NCI-H2081 (cell line): ENCODE results near the gene OR2G6.
"Not testable (repeated sequence)": the region's sequence is repeated elsewhere in the genome, so short reads cannot be mapped to it uniquely, and the experiment has no call there.

ENCODE experiments used
- DNase-seq, 2 experiments: peaks; one replicate each; lab custom pipeline; 2025; lab: John Stamatoyannopoulos, UW

OR2G6 gene

DNA sequence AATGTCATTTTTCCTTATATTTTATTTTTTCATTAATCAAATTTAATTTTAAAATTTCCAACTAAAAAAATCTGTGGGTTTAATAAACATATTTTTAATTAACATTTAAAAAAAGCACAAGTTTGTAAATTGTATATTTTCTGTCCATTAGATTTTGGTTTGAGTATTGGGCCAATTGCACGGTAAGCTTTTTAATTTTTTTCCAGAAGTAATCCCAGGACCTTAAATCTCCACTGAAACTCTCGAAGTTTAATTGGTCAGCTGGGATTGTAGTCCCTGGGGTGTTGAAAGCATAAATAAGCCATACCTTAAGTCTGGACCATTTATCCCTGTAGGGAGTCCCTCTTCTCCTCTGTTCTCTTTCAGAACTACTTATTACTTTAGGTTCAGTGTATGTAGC lies at the start of gene OR2G6:
Gene OR2G6, plus strand, starts transcription at position 301 of the 400 bp plus-strand sequence. CDS start 13,574 bp downstream, outside the sequence.
- not testable (repeated sequence) for DNase-seq

DNA sequence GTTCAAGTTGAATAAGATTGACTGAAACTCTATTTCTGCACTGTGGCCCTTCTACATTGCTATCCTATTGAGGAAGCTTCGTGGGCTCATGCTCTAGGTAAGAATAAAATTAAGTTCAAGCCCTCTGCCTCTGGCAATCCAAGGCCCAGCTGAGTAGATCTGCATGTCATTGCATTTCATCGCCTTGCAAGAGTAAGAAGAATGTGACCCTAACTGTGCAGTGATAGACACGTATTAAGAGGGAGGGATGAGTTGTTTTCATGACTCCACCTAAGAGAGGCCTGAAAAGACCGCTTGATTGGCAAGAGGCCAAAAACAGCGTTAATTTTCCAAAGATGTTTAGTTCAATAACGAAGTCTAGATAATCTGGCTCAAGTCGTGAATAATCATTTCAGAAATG lies 48.8 kb upstream of the OR2G6 start:
- DNase-seq = not testable (repeated sequence)

DNA sequence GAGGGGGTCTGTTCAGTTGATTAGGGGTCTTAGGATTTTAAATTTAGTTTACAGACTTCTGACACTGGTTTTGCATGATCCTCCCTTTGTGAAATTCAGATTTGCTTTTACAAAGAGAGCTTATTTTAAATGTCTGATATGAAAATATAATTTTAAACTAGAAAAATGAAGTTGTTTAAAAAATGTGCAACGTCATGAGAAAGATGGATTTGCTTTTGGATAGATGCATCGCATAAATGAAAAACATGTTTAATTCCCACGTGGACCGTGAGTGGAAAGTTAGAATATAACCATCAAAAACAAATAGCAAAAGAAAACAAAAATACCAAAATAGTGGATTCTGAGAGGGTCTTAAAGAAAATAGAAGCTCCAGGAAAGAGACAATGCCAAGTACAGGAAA lies 36.7 kb upstream of the OR2G6 start:
- DNase-seq = no peak

DNA sequence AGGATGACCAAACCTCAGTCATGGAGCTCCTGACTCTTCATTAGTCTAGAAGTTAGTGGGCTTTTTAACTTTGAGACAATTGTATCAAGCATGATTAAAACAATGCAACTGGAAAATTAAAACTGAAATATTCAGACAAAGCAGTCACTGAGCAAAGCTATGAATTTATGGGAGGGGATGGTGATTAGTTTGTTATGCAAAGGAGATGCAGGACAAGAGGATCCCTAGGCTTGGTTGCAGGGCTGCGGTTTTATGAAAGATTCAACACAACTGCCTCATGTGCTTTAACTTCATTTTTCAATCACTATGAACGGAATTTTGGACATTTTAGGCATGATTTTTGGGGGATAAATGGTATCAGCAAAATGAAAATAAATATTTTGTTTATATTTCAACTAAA lies 35.8 kb upstream of the OR2G6 start:
- DNase-seq = not testable (repeated sequence)

DNA sequence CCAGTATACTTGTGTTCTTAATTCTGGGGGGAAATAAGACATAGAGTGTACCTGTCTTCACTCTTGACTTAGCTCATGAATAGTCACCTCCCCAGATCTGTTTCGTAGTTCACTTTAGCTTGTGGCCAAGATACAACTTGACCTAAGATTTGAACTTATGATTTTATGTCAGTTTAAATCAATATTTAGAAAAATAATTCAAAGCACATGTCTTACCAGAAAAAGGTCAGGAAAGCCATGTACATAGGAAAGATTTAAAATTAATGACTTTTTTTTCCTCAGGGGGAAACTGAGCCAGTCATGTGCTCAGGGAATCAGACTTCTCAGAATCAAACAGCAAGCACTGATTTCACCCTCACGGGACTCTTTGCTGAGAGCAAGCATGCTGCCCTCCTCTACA lies 34.8 kb upstream of the OR2G6 start, which contains the start of gene OR2T3:
Gene OR2T3, plus strand, starts transcription at position 301 of the 400 bp plus-strand sequence. Its CDS starts 0 bp downstream, at position 301.
- DNase-seq = not testable (repeated sequence)

DNA sequence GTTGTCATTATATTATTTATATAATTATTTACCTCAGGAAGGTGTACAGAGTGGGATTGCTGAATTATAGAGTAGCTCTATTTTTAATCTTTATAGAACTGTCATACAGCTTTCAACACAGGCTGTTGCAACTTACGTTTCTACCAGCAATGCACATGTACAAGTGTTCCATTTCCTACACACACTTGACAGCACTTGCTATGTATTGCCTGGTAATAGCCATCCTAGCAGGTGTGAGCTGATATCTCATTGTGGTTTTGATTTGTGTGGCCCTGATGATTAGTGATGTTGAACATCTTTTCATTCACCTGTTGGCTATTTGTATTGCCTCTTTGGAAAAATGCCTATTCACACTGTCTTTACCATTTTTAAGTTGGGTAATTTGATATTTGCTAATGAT lies 32.2 kb upstream of the OR2G6 start:
- DNase-seq = not testable (repeated sequence)

DNA sequence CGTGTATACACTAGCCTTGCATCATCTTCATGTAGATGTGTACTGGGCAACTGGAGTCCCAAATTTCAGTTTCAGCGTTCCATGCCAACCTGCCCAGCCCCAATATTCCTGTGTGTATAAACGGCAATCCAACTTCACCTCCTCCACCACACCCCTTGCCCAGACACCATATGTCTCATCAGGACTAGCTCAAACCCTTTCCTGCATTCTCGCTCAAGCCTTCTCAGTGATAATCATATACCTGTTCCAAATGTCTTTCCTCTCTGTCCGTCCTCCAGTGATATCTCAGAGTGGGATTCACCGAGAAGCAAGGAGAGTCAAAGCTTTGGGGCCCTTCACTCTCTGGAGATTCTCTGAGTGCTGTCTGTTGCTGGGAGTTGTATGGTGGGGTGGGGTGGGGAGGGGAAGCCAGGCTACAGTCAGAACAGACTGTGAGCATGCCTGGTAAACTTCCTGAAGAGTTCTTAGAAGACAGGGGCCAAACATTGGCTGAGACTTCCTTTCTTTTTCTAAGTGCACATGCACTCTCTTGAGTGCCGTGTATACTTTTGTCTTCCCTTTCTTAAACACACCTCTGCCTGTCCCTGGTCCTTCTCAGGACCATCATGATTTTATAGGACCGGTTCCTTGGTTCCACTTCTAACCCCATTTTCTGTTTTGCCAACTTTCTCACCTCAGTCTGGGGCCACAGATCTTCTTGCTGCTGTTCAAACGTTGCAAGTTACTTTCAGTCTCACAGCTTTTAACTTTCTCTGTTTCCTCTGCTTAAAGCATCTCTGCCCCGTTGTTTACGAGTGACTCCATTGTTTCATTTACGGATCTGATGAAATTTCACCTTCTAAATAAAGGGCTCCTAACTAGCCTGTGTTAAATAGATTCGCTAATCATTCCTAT lies 25.9 kb upstream of the OR2G6 start:
- DNase-seq = not testable (repeated sequence)

DNA sequence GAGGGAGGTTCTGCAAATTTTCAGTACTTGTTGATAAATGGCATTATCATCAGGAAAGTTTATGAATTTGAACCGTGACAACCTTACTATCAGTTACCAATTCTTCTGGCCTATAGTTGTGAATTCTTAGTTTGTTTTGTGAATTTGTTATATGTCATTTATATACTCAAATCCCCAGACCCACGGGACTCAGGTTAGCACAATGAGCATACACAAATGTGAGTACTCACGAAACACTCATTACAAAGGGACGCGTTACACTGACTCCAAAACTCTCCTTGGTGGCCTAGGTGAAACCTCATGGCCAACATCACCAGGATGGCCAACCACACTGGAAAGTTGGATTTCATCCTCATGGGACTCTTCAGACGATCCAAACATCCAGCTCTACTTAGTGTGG lies 19.6 kb upstream of the OR2G6 start, which contains the start of gene OR2T5:
Gene OR2T5, plus strand, starts transcription at position 301 of the 400 bp plus-strand sequence. Its CDS starts 0 bp downstream, at position 301.
- not testable (repeated sequence) for DNase-seq

DNA sequence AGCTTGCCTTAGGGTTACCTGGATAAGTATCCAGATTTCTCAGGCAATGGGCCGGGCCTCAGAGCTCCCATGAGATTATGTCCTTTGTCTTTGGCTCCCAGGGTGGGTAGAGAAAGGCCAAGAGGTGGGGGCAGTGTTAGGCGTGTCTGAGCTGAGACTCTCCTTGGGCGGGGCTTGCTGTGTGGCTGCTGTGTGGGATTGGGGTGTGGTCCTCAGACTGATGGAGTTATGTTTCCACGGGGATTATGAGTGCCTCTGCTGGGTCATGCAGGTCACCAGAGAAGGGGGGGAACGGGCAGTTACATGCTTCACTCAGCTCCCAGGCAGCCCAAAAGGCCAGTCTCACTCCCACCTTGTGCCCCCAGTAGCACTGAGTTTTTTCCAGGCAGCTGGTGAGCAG lies 11.2 kb upstream of the OR2G6 start:
- not testable (repeated sequence) for DNase-seq

DNA sequence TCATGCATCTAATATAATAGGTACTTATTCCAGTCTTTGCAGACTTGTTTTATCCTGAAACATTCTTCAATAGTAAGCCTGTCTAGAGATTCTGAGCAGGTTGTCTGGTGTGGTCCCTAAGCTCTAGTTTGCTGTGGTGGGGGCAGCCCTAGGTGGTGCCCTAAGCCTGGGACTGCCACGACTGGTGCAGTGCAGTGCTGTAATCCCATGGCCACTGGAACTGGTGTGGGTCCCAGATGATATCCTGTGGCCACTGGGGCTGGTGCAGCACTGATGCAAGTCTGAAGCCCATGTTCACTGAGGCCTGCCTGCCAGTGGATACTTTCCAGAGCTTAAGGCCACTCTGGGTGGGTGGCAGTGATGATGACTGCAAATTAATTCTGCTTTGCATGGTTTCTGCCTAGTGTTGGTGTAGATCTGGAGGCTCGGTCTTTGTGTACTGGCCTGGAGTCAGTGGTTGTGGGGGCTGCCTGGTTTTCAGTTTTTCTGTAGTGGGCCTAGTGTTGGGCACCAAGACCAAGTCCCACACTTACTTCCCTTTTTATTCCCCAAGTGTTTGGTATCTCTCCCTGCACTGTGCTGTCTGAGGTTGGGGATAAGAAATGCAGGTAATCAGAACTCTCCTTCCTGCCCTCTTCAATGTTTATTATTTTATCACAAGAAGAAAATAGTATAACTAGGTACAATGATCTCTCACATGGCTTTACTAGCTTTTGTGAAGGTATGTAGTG lies 7.4 kb upstream of the OR2G6 start:
- DNase-seq = not testable (repeated sequence)

DNA sequence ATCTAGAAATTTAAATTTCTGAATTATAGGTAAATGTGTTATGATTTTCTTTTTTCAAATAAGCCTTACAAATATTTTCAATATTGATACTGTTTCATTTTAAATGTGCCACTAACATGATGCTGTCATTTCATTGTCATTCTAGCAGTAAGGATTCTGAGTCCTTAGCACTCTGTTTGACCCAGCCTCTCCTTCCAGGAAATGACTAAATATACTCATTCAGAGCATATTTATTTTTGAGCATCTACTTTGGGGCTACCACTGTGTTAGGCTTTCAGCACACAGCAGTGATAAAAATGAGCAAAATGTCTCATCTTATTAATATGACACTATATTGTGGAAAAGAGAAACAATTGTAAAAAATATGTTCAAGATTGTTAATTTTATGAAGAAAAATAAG lies 2.3 kb downstream of the OR2G6 start:
- DNase-seq = not testable (repeated sequence)

DNA sequence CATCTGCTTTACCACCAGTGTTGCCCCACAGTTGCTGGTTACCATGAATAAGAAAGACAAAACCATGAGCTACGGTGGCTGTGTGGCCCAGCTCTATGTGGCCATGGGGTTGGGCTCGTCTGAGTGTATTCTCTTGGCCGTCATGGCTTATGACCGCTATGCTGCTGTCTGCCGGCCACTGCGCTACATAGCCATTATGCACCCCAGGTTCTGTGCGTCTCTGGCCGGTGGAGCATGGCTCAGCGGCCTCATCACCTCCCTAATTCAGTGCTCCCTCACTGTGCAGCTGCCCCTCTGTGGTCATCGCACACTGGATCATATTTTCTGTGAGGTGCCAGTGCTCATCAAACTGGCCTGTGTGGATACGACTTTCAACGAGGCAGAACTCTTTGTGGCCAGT lies 14.0 kb downstream of the OR2G6 start:
- no peak for DNase-seq

DNA sequence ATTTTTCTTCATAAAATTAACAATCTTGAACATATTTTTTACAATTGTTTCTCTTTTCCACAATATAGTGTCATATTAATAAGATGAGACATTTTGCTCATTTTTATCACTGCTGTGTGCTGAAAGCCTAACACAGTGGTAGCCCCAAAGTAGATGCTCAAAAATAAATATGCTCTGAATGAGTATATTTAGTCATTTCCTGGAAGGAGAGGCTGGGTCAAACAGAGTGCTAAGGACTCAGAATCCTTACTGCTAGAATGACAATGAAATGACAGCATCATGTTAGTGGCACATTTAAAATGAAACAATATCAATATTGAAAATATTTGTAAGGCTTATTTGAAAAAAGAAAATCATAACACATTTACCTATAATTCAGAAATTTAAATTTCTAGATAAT lies 29.6 kb downstream of the OR2G6 start:
- DNase-seq = not testable (repeated sequence)

DNA sequence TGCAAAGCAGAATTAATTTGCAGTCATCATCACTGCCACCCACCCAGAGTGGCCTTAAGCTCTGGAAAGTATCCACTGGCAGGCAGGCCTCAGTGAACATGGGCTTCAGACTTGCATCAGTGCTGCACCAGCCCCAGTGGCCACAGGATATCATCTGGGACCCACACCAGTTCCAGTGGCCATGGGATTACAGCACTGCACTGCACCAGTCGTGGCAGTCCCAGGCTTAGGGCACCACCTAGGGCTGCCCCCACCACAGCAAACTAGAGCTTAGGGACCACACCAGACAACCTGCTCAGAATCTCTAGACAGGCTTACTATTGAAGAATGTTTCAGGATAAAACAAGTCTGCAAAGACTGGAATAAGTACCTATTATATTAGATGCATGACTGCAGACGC lies 39.5 kb downstream of the OR2G6 start:
- DNase-seq = not testable (repeated sequence)

DNA sequence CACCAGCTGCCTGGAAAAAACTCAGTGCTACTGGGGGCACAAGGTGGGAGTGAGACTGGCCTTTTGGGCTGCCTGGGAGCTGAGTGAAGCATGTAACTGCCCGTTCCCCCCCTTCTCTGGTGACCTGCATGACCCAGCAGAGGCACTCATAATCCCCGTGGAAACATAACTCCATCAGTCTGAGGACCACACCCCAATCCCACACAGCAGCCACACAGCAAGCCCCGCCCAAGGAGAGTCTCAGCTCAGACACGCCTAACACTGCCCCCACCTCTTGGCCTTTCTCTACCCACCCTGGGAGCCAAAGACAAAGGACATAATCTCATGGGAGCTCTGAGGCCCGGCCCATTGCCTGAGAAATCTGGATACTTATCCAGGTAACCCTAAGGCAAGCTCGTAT lies 43.2 kb downstream of the OR2G6 start:
- DNase-seq = not testable (repeated sequence)

DNA sequence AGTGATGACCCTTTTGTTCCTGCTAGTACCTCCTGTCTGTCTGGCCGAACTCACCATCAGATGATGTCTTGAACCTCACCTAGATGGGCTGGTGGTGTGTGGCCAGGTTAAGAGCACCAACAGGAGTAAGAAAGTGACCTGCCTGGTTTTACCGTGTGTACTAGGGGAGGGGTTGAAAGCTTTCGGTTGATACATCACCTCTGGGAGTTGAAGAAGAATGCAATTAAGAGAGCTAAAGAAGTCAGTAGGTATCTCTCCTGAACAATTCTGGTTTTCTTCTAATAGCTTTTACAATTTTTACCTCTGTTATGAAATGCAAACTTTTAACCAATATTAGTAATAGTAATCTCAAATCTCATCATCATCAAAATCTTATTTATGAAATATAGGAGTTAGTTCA lies 54.8 kb downstream of the OR2G6 start, which contains the start of gene OR2T29:
Gene OR2T29, minus strand, starts transcription at position 101 of the 400 bp plus-strand sequence. CDS start 3,281 bp downstream, outside the sequence.
- not testable (repeated sequence) for DNase-seq

DNA sequence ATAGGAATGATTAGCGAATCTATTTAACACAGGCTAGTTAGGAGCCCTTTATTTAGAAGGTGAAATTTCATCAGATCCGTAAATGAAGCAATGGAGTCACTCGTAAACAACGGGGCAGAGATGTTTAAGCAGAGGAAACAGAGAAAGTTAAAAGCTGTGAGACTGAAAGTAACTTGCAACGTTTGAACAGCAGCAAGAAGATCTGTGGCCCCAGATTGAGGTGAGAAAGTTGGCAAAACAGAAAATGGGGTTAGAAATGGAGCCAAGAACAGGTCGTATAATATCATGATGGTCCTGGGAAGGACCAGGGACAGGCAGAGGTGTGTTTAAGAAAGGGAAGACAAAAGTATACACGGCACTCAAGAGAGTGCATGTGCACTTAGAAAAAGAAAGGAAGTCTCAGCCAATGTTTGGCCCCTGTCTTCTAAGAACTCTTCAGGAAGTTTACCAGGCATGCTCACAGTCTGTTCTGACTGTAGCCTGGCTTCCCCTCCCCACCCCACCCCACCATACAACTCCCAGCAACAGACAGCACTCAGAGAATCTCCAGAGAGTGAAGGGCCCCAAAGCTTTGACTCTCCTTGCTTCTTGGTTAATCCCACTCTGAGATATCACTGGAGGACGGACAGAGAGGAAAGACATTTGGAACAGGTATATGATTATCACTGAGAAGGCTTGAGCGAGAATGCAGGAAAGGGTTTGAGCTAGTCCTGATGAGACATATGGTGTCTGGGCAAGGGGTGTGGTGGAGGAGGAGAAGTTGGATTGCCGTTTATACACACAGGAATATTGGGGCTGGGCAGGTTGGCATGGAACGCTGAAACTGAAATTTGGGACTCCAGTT lies 57.9 kb downstream of the OR2G6 start:
- not testable (repeated sequence) for DNase-seq

DNA sequence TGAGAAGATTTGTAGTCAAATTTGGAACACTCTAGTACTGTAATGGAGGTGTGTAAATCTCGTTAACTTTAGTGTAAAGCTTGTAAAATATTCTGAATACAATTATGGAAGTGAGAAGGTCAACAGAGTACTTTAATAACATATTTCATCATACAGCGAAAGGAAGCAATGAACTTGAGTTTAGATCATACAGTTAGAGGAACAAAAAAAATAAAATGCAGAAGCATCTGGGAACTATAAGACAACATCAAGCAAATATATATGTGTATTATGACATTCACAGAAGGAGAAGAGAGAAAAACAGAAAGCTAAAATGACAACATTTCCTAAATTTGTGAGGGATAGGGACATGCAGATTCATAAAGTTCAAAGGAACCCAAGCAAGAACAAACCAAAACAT lies 61.2 kb downstream of the OR2G6 start:
- DNase-seq = not testable (repeated sequence)

DNA sequence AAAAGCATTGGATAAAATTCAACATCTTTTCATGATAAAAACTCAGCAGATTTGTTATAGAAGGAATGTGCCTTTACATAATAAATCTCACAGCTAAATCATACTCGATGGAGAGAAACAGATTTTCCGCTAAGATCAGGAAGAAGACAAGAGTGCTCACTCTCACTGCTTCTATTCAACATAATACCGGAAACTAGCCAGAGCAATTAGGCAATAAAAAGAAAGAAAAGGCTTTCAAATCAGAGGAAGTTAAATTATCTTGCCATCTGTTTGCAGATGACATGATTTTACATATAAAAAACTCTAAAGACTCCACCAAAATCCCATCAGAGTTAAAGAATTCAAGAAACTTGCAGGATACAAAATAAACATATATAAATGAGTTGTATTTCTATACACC lies 62.9 kb downstream of the OR2G6 start:
- not testable (repeated sequence) for DNase-seq

DNA sequence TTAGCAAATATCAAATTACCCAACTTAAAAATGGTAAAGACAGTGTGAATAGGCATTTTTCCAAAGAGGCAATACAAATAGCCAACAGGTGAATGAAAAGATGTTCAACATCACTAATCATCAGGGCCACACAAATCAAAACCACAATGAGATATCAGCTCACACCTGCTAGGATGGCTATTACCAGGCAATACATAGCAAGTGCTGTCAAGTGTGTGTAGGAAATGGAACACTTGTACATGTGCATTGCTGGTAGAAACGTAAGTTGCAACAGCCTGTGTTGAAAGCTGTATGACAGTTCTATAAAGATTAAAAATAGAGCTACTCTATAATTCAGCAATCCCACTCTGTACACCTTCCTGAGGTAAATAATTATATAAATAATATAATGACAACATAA lies 64.2 kb downstream of the OR2G6 start:
- not testable (repeated sequence) for DNase-seq

DNA sequence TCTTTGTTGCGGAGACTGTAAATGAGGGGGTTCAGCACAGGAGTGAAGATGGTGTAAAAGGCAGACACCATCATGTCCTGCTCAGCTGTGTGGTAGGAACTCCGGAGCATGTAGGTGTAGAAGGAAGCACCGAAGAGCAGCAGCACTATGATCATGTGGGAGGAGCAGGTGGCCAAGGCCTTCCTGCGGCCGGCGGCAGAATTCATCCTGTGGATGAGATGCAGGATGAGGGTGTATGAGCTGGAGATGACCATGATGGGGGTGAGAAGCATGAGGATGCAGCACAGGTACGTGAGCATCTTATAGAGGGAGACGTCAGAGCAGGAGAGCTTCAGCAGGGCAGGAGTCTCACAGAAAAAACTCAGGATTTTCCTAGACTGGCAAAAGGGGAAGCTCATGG lies 66.0 kb downstream of the OR2G6 start:
- DNase-seq = not testable (repeated sequence)
